Stimulated activated CD4-positive, alpha-beta T cell treated with anti-CD3 and anti-CD28 coated beads, TNF-alpha, amount 100 ng/mL, for 1 hour (primary cell): ENCODE measurements around the gene KEL.

Experiments
- DNase-seq, 3 donors: peaks; one replicate each; pipeline ENCODE4 v3.0.0-alpha.2; 2020; ENCODE audit warnings: low read depth in 3 of 3, low spot score in 1 of 3

Gene KEL

GRCh38 chr7:142930126-142930730, 31.9 kb downstream of the KEL start:
- DNase-seq, result no peak

- DNase-seq, result no peak
Observed at GRCh38 chr7:142927949-142928348, 34.2 kb downstream of the KEL start.

- DNase-seq, result no peak
Observed at GRCh38 chr7:142927085-142927745, 34.9 kb downstream of the KEL start.

GRCh38 chr7:142925413-142925812, 36.8 kb downstream of the KEL start:
- DNase-seq, result no peak

GRCh38 chr7:142923391-142923790, 38.8 kb downstream of the KEL start:
- DNase-seq, result no peak

GRCh38 chr7:142919656-142920055, 42.5 kb downstream of the KEL start:
- DNase-seq, result no peak

GRCh38 chr7:142918901-142919300, 43.3 kb downstream of the KEL start:
- no peak for DNase-seq

- no peak for DNase-seq
Observed at GRCh38 chr7:142917447-142917846, 44.7 kb downstream of the KEL start.

- DNase-seq, result no peak
Observed at GRCh38 chr7:142916508-142916907, 45.7 kb downstream of the KEL start.

GRCh38 chr7:142915315-142915714, 46.8 kb downstream of the KEL start:
- no peak for DNase-seq

- no peak for DNase-seq
Observed at GRCh38 chr7:142914121-142914520, 48.0 kb downstream of the KEL start.

GRCh38 chr7:142913566-142913965, 48.6 kb downstream of the KEL start:
- no peak for DNase-seq

GRCh38 chr7:142913051-142913450, 49.1 kb downstream of the KEL start:
- DNase-seq, result no peak

GRCh38 chr7:142910481-142910880, 51.7 kb downstream of the KEL start:
- DNase-seq, result no peak

GRCh38 chr7:142910031-142910433, 52.1 kb downstream of the KEL start:
- no peak for DNase-seq

GRCh38 chr7:142908921-142909890, 53.0 kb downstream of the KEL start:
- DNase-seq, result no peak

GRCh38 chr7:142908290-142908689, 53.9 kb downstream of the KEL start:
- no peak for DNase-seq

- no peak for DNase-seq
Observed at GRCh38 chr7:142906643-142907042, 55.5 kb downstream of the KEL start.

GRCh38 chr7:142905759-142906158, 56.4 kb downstream of the KEL start:
- no peak for DNase-seq

- no peak for DNase-seq
Observed at GRCh38 chr7:142904128-142904527, 58.0 kb downstream of the KEL start.

GRCh38 chr7:142901426-142902259, 60.5 kb downstream of the KEL start:
- DNase-seq, result no peak
